Neural cell (in vitro differentiated cells): ENCODE results near the gene CYB5B. TPM values are rescaled to one million over a fixed set of nuclear protein-coding genes. Genes with fewer than 3 reads are reported as not detected.

Experiments used
- H2AFZ ChIP-seq: fragments of 200-600, 300-800 bp; sonication (generic), shearing (Covaris generic); 2 replicates; pipeline ENCODE4 v1.6.0; 2014; ENCODE audit warnings: low read depth, mild to moderate bottlenecking, antibody characterized with exemption, low read length, moderate library complexity
- H3F3A ChIP-seq: fragments of 200-600 bp; shearing (Covaris generic); 2 replicates; pipeline ENCODE4 v1.6.1; 2016; ENCODE audit warnings: mild to moderate bottlenecking, moderate library complexity, mixed read lengths, antibody characterized with exemption, low read length; ENCODE audit not compliant: insufficient read depth, poor library complexity, severe bottlenecking
- H3K27ac ChIP-seq: fragments of 200-600, 300-800 bp; sonication (generic), shearing (Covaris generic); 2 replicates; pipeline ENCODE4 v1.5.1; 2014; ENCODE audit warnings: mild to moderate bottlenecking, low read length, moderate library complexity
- H3K27me3 ChIP-seq: fragments of 300-800, 200-600 bp; sonication (generic), shearing (Covaris generic); 2 replicates; pipeline ENCODE4 v1.6.0; 2014; ENCODE audit warnings: mild to moderate bottlenecking, low read depth, low read length, moderate library complexity; ENCODE audit not compliant: insufficient read depth
- H3K36me3 ChIP-seq: fragments of 300-800, 200-600 bp; sonication (generic), shearing (Covaris generic); 2 replicates; pipeline ENCODE4 v1.5.1; 2014; ENCODE audit warnings: mild to moderate bottlenecking, antibody characterized with exemption, low read length, moderate library complexity; ENCODE audit not compliant: insufficient read depth
- H3K4me2 ChIP-seq: fragments of 300-800, 200-600 bp; sonication (generic), shearing (Covaris generic); 2 replicates; pipeline ENCODE4 v1.6.0; 2014; ENCODE audit warnings: mild to moderate bottlenecking, low read length
- H3K4me3 ChIP-seq: fragments of 300-800, 200-600 bp; sonication (generic), shearing (Covaris generic); 2 replicates; pipeline ENCODE4 v1.5.1; 2014; ENCODE audit warnings: mild to moderate bottlenecking, low read length, moderate library complexity
- H3K79me2 ChIP-seq: fragments of 200-600 bp; shearing (Covaris generic); replicated peaks from 2 replicates; pipeline ENCODE4 v1.6.0; 2014; ENCODE audit warnings: mild to moderate bottlenecking, low read length, moderate library complexity; ENCODE audit not compliant: insufficient read depth
- H3K9ac ChIP-seq: fragments of 300-800, 200-600 bp; sonication (generic), shearing (Covaris generic); 2 replicates; pipeline ENCODE4 v1.6.1; 2016; ENCODE audit warnings: mild to moderate bottlenecking, low read length, mixed read lengths
- H3K9me2 ChIP-seq: fragments of 200-600 bp; shearing (Covaris generic); 2 replicates; pipeline ENCODE4 v1.6.1; 2016; ENCODE audit warnings: mild to moderate bottlenecking, low read length, mixed read lengths; ENCODE audit not compliant: insufficient read depth
- H3K9me3 ChIP-seq: fragments of 200-600, 300-800 bp; sonication (generic), shearing (Covaris generic); 2 replicates; pipeline ENCODE4 v1.6.1; 2016; ENCODE audit warnings: mild to moderate bottlenecking, mixed run types, low read length, moderate library complexity, mixed read lengths
- H4K20me1 ChIP-seq: fragments of 200-600 bp; shearing (Covaris generic); 2 replicates; pipeline ENCODE4 v1.6.1; 2016; ENCODE audit warnings: mild to moderate bottlenecking, mixed run types; ENCODE audit not compliant: insufficient read depth
- CTCF ChIP-seq: fragments of 450-650 bp; IDR thresholded peaks from 2 replicates; pipeline ENCODE4 v1.5.1; 2014; ENCODE audit warnings: antibody characterized with exemption, mild to moderate bottlenecking, moderate library complexity; ENCODE audit not compliant: poor library complexity, severe bottlenecking
- EP300 ChIP-seq: fragments of 450-650 bp; conservative IDR thresholded peaks from 2 replicates; pipeline ENCODE4 v1.6.1; 2014; ENCODE audit warnings: antibody characterized with exemption, mild to moderate bottlenecking, moderate library complexity; ENCODE audit not compliant: poor library complexity, severe bottlenecking
- EZH2 ChIP-seq: fragments of 200-600, 300-800 bp; shearing (Covaris generic), sonication (generic); IDR thresholded peaks from 2 replicates; pipeline ENCODE4 v1.6.1; 2014; ENCODE audit warnings: antibody characterized with exemption, low read length, borderline replicate concordance, mild to moderate bottlenecking; ENCODE audit not compliant: insufficient read depth, poor library complexity, severe bottlenecking
- MXI1 ChIP-seq: fragments of 450-650 bp; conservative IDR thresholded peaks from 2 replicates; pipeline ENCODE4 v1.6.1; 2014; ENCODE audit warnings: antibody characterized with exemption, mild to moderate bottlenecking; ENCODE audit not compliant: poor library complexity, severe bottlenecking
- POLR2AphosphoS5 ChIP-seq: IDR thresholded peaks from 2 replicates; pipeline ENCODE4 v1.6.1; 2012
- RAD21 ChIP-seq: fragments of 450-650 bp; conservative IDR thresholded peaks from 2 replicates; pipeline ENCODE4 v1.6.1; 2014; ENCODE audit warnings: antibody characterized with exemption, mild to moderate bottlenecking, moderate library complexity
- REST ChIP-seq: IDR thresholded peaks from 2 replicates; pipeline ENCODE4 v1.6.1; 2012; ENCODE audit warnings: borderline replicate concordance
- SMC3 ChIP-seq: fragments of 450-650 bp; conservative IDR thresholded peaks from 2 replicates; pipeline ENCODE4 v1.6.1; 2014; ENCODE audit warnings: antibody characterized with exemption, mild to moderate bottlenecking, moderate library complexity; ENCODE audit not compliant: poor library complexity
- TAF1 ChIP-seq: IDR thresholded peaks from 2 replicates; pipeline ENCODE4 v1.6.1; 2012; ENCODE audit warnings: low read depth
- polyA plus RNA-seq: library from polyadenylated mRNA; depleted of rRNA; stranded (reverse); fragments of >200 nt; gene quantifications from 2 replicates; pipeline ENCODE4 v1.2.3, GENCODE V29; 2014

The CYB5B gene
- polyA plus RNA-seq, 1 donor from 2014 or later = 70.4 TPM

GRCh38 chr16:69503244-69503643 lies 78.8 kb downstream of the CYB5B start:
- TF ChIP-seq RAD21 (no peak), CTCF (no peak), MXI1 (no peak), SMC3 (no peak), TAF1 (no peak)
- H3F3A ChIP-seq = no peaks in the 10 kb centered on the region
- no peak overlapping the region for H3K4me3 ChIP-seq
- H3K36me3 ChIP-seq = no peaks in the 10 kb centered on the region
- no peaks in the 10 kb centered on the region for H3K79me2 ChIP-seq
- no peak overlapping the region for H3K9ac ChIP-seq
- H3K9me2 ChIP-seq = no peaks in the 10 kb centered on the region
- no peaks in the 10 kb centered on the region for H3K27me3 ChIP-seq
- H2AFZ ChIP-seq = no peak overlapping the region
- H4K20me1 ChIP-seq = no peaks in the 10 kb centered on the region
- H3K27ac ChIP-seq = no peak overlapping the region
- H3K4me2 ChIP-seq = no peak overlapping the region
- H3K9me3 ChIP-seq = no peaks in the 10 kb centered on the region

DNA sequence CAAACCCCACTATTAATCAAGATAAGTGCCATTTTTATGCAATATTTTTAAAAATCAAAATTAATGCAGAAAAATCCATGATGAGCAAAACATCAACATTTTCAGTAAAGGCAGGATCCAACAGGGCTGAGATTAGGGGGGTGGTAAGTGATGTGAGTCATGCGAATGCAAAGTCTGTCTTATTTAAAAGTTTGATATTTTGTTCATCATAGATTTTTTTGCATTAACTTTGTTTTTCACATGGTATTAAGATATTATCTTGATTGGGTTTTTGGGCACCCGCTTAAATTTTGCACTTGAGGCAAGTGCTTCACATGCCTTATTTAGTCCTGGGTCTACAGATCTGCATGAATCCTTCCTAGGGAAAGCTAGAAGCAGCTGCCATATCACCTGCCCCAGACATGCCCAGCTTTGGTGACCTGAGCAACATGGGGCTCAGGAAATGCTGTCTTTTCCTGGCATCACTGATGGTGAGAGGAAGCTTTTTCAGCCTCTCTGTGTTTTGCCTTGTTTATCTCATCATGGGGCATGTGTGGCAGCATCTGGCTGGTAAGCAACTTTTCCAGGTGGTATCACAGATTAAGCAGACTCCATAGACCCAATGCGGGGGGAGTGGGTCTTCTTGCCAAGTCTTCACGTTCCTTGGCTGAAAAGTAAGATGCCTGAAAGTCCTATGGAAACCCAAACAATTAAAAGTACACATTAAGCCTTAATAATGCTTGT lies 83.8 kb downstream of the CYB5B start:
- Histone ChIP-seq H2AFZ (no peak overlapping the region), H3K36me3 (no peaks in the 10 kb centered on the region), H3K27ac (no peak overlapping the region), H3K9ac (no peak overlapping the region), H4K20me1 (no peaks in the 10 kb centered on the region), H3K4me2 (no peak overlapping the region), H3K4me3 (no peak overlapping the region), H3K9me3 (no peaks in the 10 kb centered on the region), H3K9me2 (no peaks in the 10 kb centered on the region), H3K79me2 (no peaks in the 10 kb centered on the region), H3K27me3 (no peaks in the 10 kb centered on the region), H3F3A (no peaks in the 10 kb centered on the region)
- TF ChIP-seq CTCF (no peak), RAD21 (no peak), POLR2AphosphoS5 (no peak), MXI1 (no peak), EP300 (no peak), EZH2 (no peak), REST (no peak), TAF1 (no peak), SMC3 (no peak)
